Measurements from ENCODE around the gene ASB15. TPM values are rescaled to one million over a fixed set of nuclear protein-coding genes. Genes with fewer than 3 reads are reported as not detected.

Gene ASB15
- total and polyA plus RNA-seq, 2 of the 8 experiments (the other 6 are each of a cell fraction or from before 2014, with no cell fraction given): not detected

DNA sequence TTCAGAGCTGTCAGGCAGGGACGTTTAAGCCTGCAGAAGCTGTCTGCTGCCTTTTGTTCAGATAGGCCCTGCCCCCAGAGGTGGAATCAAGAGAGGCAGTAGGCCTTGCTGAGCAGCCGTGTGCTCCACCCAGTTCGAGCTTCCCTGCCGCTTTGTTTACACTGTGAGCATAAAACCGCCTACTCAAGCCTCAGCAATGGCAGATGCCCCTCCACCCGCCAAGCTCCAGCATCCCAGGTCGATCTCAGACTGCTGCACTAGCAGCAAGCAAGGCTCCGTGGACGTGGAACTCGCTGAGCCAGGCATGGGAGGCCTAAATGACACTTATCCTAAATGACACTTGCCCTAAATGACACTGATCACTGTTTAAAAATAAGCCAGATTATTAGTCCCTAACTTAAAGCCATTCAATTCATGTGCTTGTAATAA, 6.8 kb upstream of the ASB15 start (continued):
- TF ChIP-seq, protein P1, sequence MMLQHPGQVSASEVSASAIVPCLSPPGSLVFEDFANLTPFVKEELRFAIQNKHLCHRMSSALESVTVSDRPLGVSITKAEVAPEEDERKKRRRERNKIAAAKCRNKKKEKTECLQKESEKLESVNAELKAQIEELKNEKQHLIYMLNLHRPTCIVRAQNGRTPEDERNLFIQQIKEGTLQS (IDR thresholded peaks at IDR 0.05; ENCODE audit: insufficient read depth, low read depth, low read length): no peak
- TF ChIP-seq EP300 (IDR thresholded peaks at IDR 0.05; ENCODE audit: borderline replicate concordance in 1 of 2, low read depth in 2 of 2, low read length in 2 of 2) (no peak), YY1 (IDR thresholded peaks at IDR 0.05; ENCODE audit: low read depth, low read length) (peak; percentile 65; the same call in 1 of the 2 replicates), BCL11A (IDR thresholded peaks at IDR 0.05; ENCODE audit: low read depth in 2 of 2, low read length in 2 of 2) (no peak), CEBPB (IDR thresholded peaks at IDR 0.05; ENCODE audit: low read depth, low read length) (no peak), SP4 (IDR thresholded peaks at IDR 0.05; ENCODE audit: low read length) (no peak), SUZ12 (IDR thresholded peaks at IDR 0.05; ENCODE audit: low read length) (no peak), POU5F1 (IDR thresholded peaks at IDR 0.05; ENCODE audit: low read depth, low read length) (no peak), CBX8 (IDR thresholded peaks at IDR 0.05; ENCODE audit: borderline replicate concordance, low read depth, low read length) (no peak), BRCA1 (IDR thresholded peaks at IDR 0.05; ENCODE audit: low read depth, low read length) (no peak), SRF (IDR thresholded peaks at IDR 0.05; ENCODE audit: low read depth, low read length) (no peak), CHD2 (IDR thresholded peaks at IDR 0.05; ENCODE audit: low read length) (no peak), TCF12 (IDR thresholded peaks at IDR 0.05; ENCODE audit: low read depth, low read length) (no peak), NRF1 (IDR thresholded peaks at IDR 0.05; ENCODE audit: low read depth, low read length) (no peak), JUN (IDR thresholded peaks at IDR 0.05; ENCODE audit: low read depth, low read length) (no peak), SP2 (IDR thresholded peaks at IDR 0.05; ENCODE audit: low read length) (no peak)
